ENCODE measurements around the gene TEC. TPM values are rescaled to one million over a fixed set of nuclear protein-coding genes. Genes with fewer than 3 reads are reported as not detected.

The TEC gene
- total and polyA plus RNA-seq, 9 of the 15 experiments (the other 6 are each of a cell fraction or from before 2014, with no cell fraction given) = 5.3 to 14.7 (median 8.8) TPM

- TF ChIP-seq ZNF778 (CRISPR knock-in tag; IDR thresholded peaks at IDR 0.05) = no peak
- TF ChIP-seq ZNF699 (CRISPR knock-in tag; IDR thresholded peaks at IDR 0.05; ENCODE audit: insufficient replicate concordance) = no peak
- no peak for TF ChIP-seq ZFP36 (IDR thresholded peaks at IDR 0.05; ENCODE audit: low read depth, low read length, partially characterized antibody)
- TF ChIP-seq ZNF12 (CRISPR knock-in tag; IDR thresholded peaks at IDR 0.05) = no peak
- no peak for TF ChIP-seq ILK (tag; IDR thresholded peaks at IDR 0.05; ENCODE audit: borderline replicate concordance, low read depth)
- no peak for TF ChIP-seq SMARCA5 (IDR thresholded peaks at IDR 0.05)
- TF ChIP-seq EGR1 (conservative IDR thresholded peaks at IDR 0.05) = no peak
- no peak for TF ChIP-seq ZNF354B (CRISPR knock-in tag; IDR thresholded peaks at IDR 0.05)
- no peak for TF ChIP-seq HMBOX1 (IDR thresholded peaks at IDR 0.05)
- TF ChIP-seq HMG20A (CRISPR knock-in tag; conservative IDR thresholded peaks at IDR 0.05) = no peak
- TF ChIP-seq IRF1 (CRISPR knock-in tag; IDR thresholded peaks at IDR 0.05; ENCODE audit: borderline replicate concordance) = no peak
- TF ChIP-seq CTCFL (IDR thresholded peaks at IDR 0.05; ENCODE audit: borderline replicate concordance, insufficient read depth, low read depth, low read length, poor library complexity, severe bottlenecking) = no peak
- H3K79me2 ChIP-seq (ENCODE audit: control insufficient read depth, insufficient read depth, low read length) = no peaks in the 10 kb centered on the region
- in situ Hi-C loops (cut with MboI) = loop anchor here (10.0 kb wide), 1 partner anchor 236 kb away; no protein-coding TSS in a partner anchor
- no peaks in the 10 kb centered on the region for H3K9me3 ChIP-seq (replicated peaks; ENCODE audit: control insufficient read depth, insufficient read depth, low read depth, low read length)
- no peak overlapping the region for H3K27ac ChIP-seq (ENCODE audit: extremely low read depth, low read depth, low read length)
- CTCF ChIA-PET (ENCODE audit: low intra/inter-chr PET ratio) = interaction anchor here (0.5 kb wide), 1 partner anchor 53 kb away, joined by 4 read pairs; no protein-coding TSS in a partner anchor
- DNase-seq (ENCODE audit: extremely low read depth in 1 of 4, low spot score in 3 of 4) (no peak), ATAC-seq (no peak), FAIRE-seq (no peak)
- no peak overlapping the region for H3K4me3 ChIP-seq
- WGBS (ENCODE audit: insufficient coverage, low coverage, missing lambda C conversion rate) = 100% methylated on average over 2 of the region's 2 CpGs
- H3K9me1 ChIP-seq (ENCODE audit: control insufficient read depth, insufficient read depth, low read length) = no peaks in the 10 kb centered on the region
- no TSS peak for BruUV-seq (replicated peaks)
- POLR2A ChIA-PET = interaction anchor here (0.6 to 1.4 kb wide), 2 partner anchors 19 to 31 kb away, joined by 3 read pairs; no protein-coding TSS in a partner anchor
- H2AFZ ChIP-seq (ENCODE audit: low read depth, low read length) = no peak overlapping the region
- H3K9ac ChIP-seq (ENCODE audit: insufficient read depth in 1 of 2, low read depth in 2 of 2, low read length in 2 of 2) = no peak overlapping the region
- peaks cover 0 to 2% of the 10 kb centered on the region in 2 experiments; a peak in 2 of 5 replicates for H3K4me1 ChIP-seq (replicated peaks in 1 of 2; ENCODE audit: control insufficient read depth in 2 of 2, insufficient read depth in 2 of 2, low read length in 2 of 2)
- H3K27me3 ChIP-seq (ENCODE audit: control insufficient read depth in 2 of 2, insufficient read depth in 2 of 2, low read length in 2 of 2) = no peaks in the 10 kb centered on the region
- no peak overlapping the region for H3K4me2 ChIP-seq (ENCODE audit: insufficient read depth, low read length)
- H3K36me3 ChIP-seq (ENCODE audit: control insufficient read depth, insufficient read depth, low read length) = no peaks in the 10 kb centered on the region
- H4K20me1 ChIP-seq (replicated peaks; ENCODE audit: control insufficient read depth, insufficient read depth, low read length) = no peaks in the 10 kb centered on the region
- intact Hi-C loops (cut with micrococcal nuclease) = no loop called here
Observed at GRCh38 chr4:48308901-48309300, 39.3 kb upstream of the TEC start.

All from K562 (cell line).